Upper lobe of left lung (tissue), 4 donors: Measurements from ENCODE around the gene ADAMTS2.

Source experiments
- CTCF ChIP-seq, 6 experiments: fragments of 450-650 bp in 4 of 6; fragments of 200-600 bp in 2 of 6; sonication (generic) in 2 of 6; IDR thresholded peaks; one replicate each; pipeline ENCODE4 v1.5.1; 2016 to 2019; ENCODE audit warnings: antibody characterized with exemption in 6 of 6
- EP300 ChIP-seq, 4 donors: sonication (generic); formaldehyde crosslinking; IDR thresholded peaks; one replicate each; pipeline ENCODE4 v1.5.1; 2017; ENCODE audit warnings: antibody characterized with exemption in 4 of 4, control low read depth in 2 of 4
- POLR2A ChIP-seq, 4 donors: fragments of 450-650 bp; IDR thresholded peaks; one replicate each; pipeline ENCODE4 v1.5.1; 2016 to 2017; ENCODE audit warnings: antibody characterized with exemption in 4 of 4, mild to moderate bottlenecking in 2 of 4

GRCh38 chr5:179315356-179315890, 29.8 kb downstream of the ADAMTS2 start:
- TF ChIP-seq CTCF (IDR thresholded peaks at IDR 0.05) (no peak), POLR2A (IDR thresholded peaks at IDR 0.05) (no peak), EP300 (IDR thresholded peaks at IDR 0.05) (no peak)
